BE2C (cell line): ENCODE data around the gene TUBGCP4.
A peak's percentile ranks its signal among the peaks of the same experiment; 100 is the strongest.

ENCODE experiments used
- DNase-seq: peaks from one replicate; pipeline ENCODE4 v3.0.0-alpha.2; 2020
- H3K27me3 ChIP-seq: fragments of 250-450 bp; sonication (Bioruptor Pico); 2 replicates; pipeline ENCODE4 v1.5.1; 2020; ENCODE audit warnings: mild to moderate bottlenecking
- H3K36me3 ChIP-seq: fragments of 250-450 bp; sonication (Bioruptor Pico); 2 replicates; pipeline ENCODE4 v1.5.1; 2020; ENCODE audit warnings: mild to moderate bottlenecking
- H3K4me1 ChIP-seq: fragments of 250-450 bp; sonication (Bioruptor Pico); 2 replicates; pipeline ENCODE4 v1.5.1; 2020
- H3K4me3 ChIP-seq: 2 replicates; pipeline ENCODE4 v1.5.1; 2011; ENCODE audit warnings: low read depth, low read length
- H3K9me3 ChIP-seq: fragments of 250-450 bp; sonication (Bioruptor Pico); 2 replicates; pipeline ENCODE4 v1.5.1; 2020
- CTCF ChIP-seq: IDR thresholded peaks from 2 replicates; pipeline ENCODE4 v1.5.1; 2012; ENCODE audit warnings: mild to moderate bottlenecking, low read depth, low read length

The TUBGCP4 gene

GRCh38 chr15:43402255-43402654, 31.4 kb downstream of the TUBGCP4 start:
- no peak for DNase-seq
- H3K9me3 ChIP-seq, result no peaks in the 10 kb centered on the region
- no peaks in the 10 kb centered on the region for H3K27me3 ChIP-seq
- no peak overlapping the region for H3K4me3 ChIP-seq
- no peak for TF ChIP-seq CTCF
- H3K36me3 ChIP-seq, result peaks cover 89% of the 10 kb centered on the region
- H3K4me1 ChIP-seq, result 0 out of 2 replicates have a peak, but pooled peaks cover 6% of the 10 kb centered on the region

GRCh38 chr15:43403616-43404015, 32.7 kb downstream of the TUBGCP4 start:
- TF ChIP-seq CTCF, result no peak
- no peaks in the 10 kb centered on the region for H3K27me3 ChIP-seq
- peaks cover 89% of the 10 kb centered on the region for H3K36me3 ChIP-seq
- DNase-seq, result no peak
- no peak overlapping the region for H3K4me3 ChIP-seq
- H3K4me1 ChIP-seq, result peaks cover 8% of the 10 kb centered on the region
- no peaks in the 10 kb centered on the region for H3K9me3 ChIP-seq

GRCh38 chr15:43404130-43404529, 33.2 kb downstream of the TUBGCP4 start:
- DNase-seq, result no peak
- no peaks in the 10 kb centered on the region for H3K27me3 ChIP-seq
- H3K9me3 ChIP-seq, result no peaks in the 10 kb centered on the region
- TF ChIP-seq CTCF, result no peak
- no peak overlapping the region for H3K4me3 ChIP-seq
- peaks cover 89% of the 10 kb centered on the region for H3K36me3 ChIP-seq
- H3K4me1 ChIP-seq, result peaks cover 12% of the 10 kb centered on the region

GRCh38 chr15:43406189-43406588, 35.3 kb downstream of the TUBGCP4 start:
- no peaks in the 10 kb centered on the region for H3K9me3 ChIP-seq
- peaks cover 12% of the 10 kb centered on the region for H3K4me1 ChIP-seq
- H3K36me3 ChIP-seq, result peaks cover 87% of the 10 kb centered on the region
- no peak overlapping the region for H3K4me3 ChIP-seq
- H3K27me3 ChIP-seq, result no peaks in the 10 kb centered on the region
- DNase-seq, result no peak
- TF ChIP-seq CTCF, result no peak

GRCh38 chr15:43406808-43407207, 35.9 kb downstream of the TUBGCP4 start:
- peaks cover 87% of the 10 kb centered on the region for H3K36me3 ChIP-seq
- H3K9me3 ChIP-seq, result no peaks in the 10 kb centered on the region
- H3K27me3 ChIP-seq, result no peaks in the 10 kb centered on the region
- no peak overlapping the region for H3K4me3 ChIP-seq
- no peak for DNase-seq
- peaks cover 12% of the 10 kb centered on the region for H3K4me1 ChIP-seq
- TF ChIP-seq CTCF, result no peak

GRCh38 chr15:43408789-43409188, 37.9 kb downstream of the TUBGCP4 start:
- DNase-seq, result peak; percentile 42
- Histone ChIP-seq H3K4me1 (peaks cover 12% of the 10 kb centered on the region), H3K36me3 (peaks cover 83% of the 10 kb centered on the region), H3K9me3 (no peaks in the 10 kb centered on the region), H3K4me3 (no peak overlapping the region), H3K27me3 (no peaks in the 10 kb centered on the region)
- TF ChIP-seq CTCF, result no peak
